Vagina (tissue), 2 donors: ENCODE measurements around the gene TENM4. TPM values are rescaled to one million over a fixed set of nuclear protein-coding genes. Genes with fewer than 3 reads are reported as not detected.

Experiments
- DNase-seq, 2 donors: peaks; one replicate each; pipeline ENCODE4 v3.0.0-alpha.2; 2017; ENCODE audit errors: extremely low spot score in 2 of 2
- H3K27ac ChIP-seq: fragments of 200-600 bp; sonication (generic); one replicate; pipeline ENCODE4 v1.5.1; 2019
- H3K27me3 ChIP-seq: fragments of 200-600 bp; sonication (generic); one replicate; pipeline ENCODE4 v1.5.1; 2019
- H3K36me3 ChIP-seq, 2 donors: fragments of 200-600 bp; sonication (generic); one replicate each; pipeline ENCODE4 v1.5.1; 2017 to 2019
- H3K4me1 ChIP-seq: fragments of 200-600 bp; sonication (generic); one replicate; pipeline ENCODE4 v1.5.1; 2019
- H3K4me3 ChIP-seq, 2 donors: fragments of 200-600 bp; sonication (generic); 1 replicate in 1 of 2; 2 replicates in 1 of 2; pipeline ENCODE4 v1.5.1; 2016 to 2019
- H3K9me3 ChIP-seq: fragments of 200-600 bp; sonication (generic); one replicate; pipeline ENCODE4 v1.5.1; 2019
- CTCF ChIP-seq, 3 experiments: fragments of 450-650 bp in 2 of 3; fragments of 200-600 bp in 1 of 3; sonication (generic) in 1 of 3; IDR thresholded peaks; one replicate each; pipeline ENCODE4 v1.5.1; 2017 to 2019; ENCODE audit warnings: antibody characterized with exemption in 3 of 3, mild to moderate bottlenecking in 2 of 3, moderate library complexity in 2 of 3
- POLR2A ChIP-seq, 2 donors: fragments of 450-650 bp; IDR thresholded peaks; one replicate each; pipeline ENCODE4 v1.6.1; 2017; ENCODE audit warnings: antibody characterized with exemption in 2 of 2, mild to moderate bottlenecking in 2 of 2, moderate library complexity in 2 of 2
- POLR2AphosphoS5 ChIP-seq, 2 donors: sonication (generic); formaldehyde crosslinking; IDR thresholded peaks; one replicate each; pipeline ENCODE4 v1.9.0; 2017; ENCODE audit warnings: antibody characterized with exemption in 2 of 2, mild to moderate bottlenecking in 2 of 2, low read depth in 1 of 2; ENCODE audit not compliant: insufficient read depth in 1 of 2
- intact Hi-C: fragments of 100-400 bp; cut with DNase I; formaldehyde crosslinking; loops from one replicate; pipeline ENCODE4 v1.15.1; 2023
- total RNA-seq: library from RNA; depleted of rRNA; stranded (reverse); fragments of >200 nt; gene quantifications from one replicate; pipeline ENCODE4 v1.2.3, GENCODE V29; 2016

The TENM4 gene
- total RNA-seq, 1 donor from 2014 or later, result 12.5 TPM

DNA sequence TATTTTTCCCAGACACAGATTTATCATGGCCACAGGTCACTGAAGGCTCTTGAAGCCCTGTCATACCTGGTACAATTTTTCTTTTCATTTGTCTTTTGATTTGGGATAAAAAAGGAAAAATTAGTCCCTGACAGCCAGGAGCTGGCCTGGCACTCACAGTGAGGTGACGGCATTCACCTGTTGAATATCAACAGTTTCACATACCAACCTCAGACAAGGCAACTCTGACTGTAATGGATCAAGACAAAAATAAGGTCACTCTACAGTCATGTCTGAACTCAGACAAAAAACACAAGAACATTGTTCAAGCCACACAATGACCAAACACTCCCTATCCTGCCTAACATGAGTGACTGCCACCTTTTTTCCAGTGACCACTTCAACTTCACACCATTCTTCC lies 392.9 kb downstream of the TENM4 start:
- H3K4me3 ChIP-seq, result no peak overlapping the region
- DNase-seq, result no peak
- H3K27me3 ChIP-seq, result no peaks in the 10 kb centered on the region
- H3K27ac ChIP-seq, result no peak overlapping the region
- TF ChIP-seq CTCF (IDR thresholded peaks at IDR 0.05) (no peak), POLR2A (IDR thresholded peaks at IDR 0.05) (no peak), POLR2AphosphoS5 (IDR thresholded peaks at IDR 0.05; ENCODE audit: insufficient read depth in 1 of 2, low read depth in 1 of 2) (no peak)
- intact Hi-C loops, result no loop called here
- H3K36me3 ChIP-seq, result no peaks in the 10 kb centered on the region
- H3K9me3 ChIP-seq, result no peaks in the 10 kb centered on the region
- H3K4me1 ChIP-seq, result no peaks in the 10 kb centered on the region

DNA sequence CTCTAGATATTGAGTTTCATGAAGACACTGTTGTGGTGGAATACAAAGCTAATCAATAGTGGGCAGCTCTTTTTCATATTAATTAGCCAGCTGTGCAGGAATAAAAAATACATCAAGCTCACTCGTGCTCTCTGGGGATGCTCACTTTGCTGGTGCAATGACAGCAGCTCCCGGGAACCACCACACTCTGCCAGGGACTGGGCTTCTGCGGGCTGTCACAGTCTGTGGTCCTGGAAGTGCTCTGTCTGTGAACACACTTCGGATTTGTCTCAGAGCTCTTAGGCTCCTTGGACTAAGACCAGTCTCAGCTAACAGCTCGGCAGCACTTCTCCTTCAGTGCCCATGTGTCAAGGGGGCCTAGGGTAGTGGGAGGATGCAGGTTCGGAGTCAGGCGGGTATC lies 393.5 kb downstream of the TENM4 start:
- intact Hi-C loops, result no loop called here

DNA sequence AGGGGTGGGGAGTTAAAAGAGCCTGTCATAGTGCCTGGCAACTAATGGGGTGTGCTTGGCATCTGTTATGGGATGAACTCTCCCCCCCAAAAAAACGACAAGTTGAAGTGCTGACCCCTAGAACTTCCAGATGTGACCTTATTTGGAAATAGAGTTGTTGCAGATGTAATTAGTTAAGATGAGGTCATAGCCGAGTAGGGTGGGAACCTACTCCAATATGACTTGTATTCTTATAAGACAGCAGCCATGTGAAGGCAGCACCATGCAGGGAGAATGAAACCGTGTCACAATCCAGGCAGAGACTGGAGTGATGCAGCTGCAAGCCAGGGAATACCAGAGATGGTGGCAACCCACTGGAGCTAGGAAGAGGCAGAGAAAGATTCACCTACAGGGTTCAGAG lies 394.5 kb downstream of the TENM4 start:
- Histone ChIP-seq H3K4me1 (no peaks in the 10 kb centered on the region), H3K36me3 (no peaks in the 10 kb centered on the region), H3K4me3 (no peak overlapping the region), H3K27ac (no peak overlapping the region), H3K27me3 (no peaks in the 10 kb centered on the region), H3K9me3 (no peaks in the 10 kb centered on the region)
- TF ChIP-seq POLR2AphosphoS5 (IDR thresholded peaks at IDR 0.05; ENCODE audit: insufficient read depth in 1 of 2, low read depth in 1 of 2) (no peak), CTCF (IDR thresholded peaks at IDR 0.05) (no peak), POLR2A (IDR thresholded peaks at IDR 0.05) (no peak)
- intact Hi-C loops, result no loop called here
- no peak for DNase-seq

More for the DNA sequence above, 393.5 kb downstream of the TENM4 start:
- no peak overlapping the region for H3K27ac ChIP-seq
- DNase-seq, result no peak
- H3K9me3 ChIP-seq, result no peaks in the 10 kb centered on the region
- TF ChIP-seq POLR2A (IDR thresholded peaks at IDR 0.05), result no peak
- H3K4me1 ChIP-seq, result no peaks in the 10 kb centered on the region
- H3K4me3 ChIP-seq, result no peak overlapping the region
- no peaks in the 10 kb centered on the region for H3K36me3 ChIP-seq
- H3K27me3 ChIP-seq, result no peaks in the 10 kb centered on the region

- no peaks in the 10 kb centered on the region for H3K27me3 ChIP-seq
- no peaks in the 10 kb centered on the region for H3K4me1 ChIP-seq
- no peaks in the 10 kb centered on the region for H3K9me3 ChIP-seq
- TF ChIP-seq CTCF (IDR thresholded peaks at IDR 0.05) (no peak), POLR2AphosphoS5 (IDR thresholded peaks at IDR 0.05; ENCODE audit: insufficient read depth in 1 of 2, low read depth in 1 of 2) (no peak), POLR2A (IDR thresholded peaks at IDR 0.05) (no peak)
- no peaks in the 10 kb centered on the region for H3K36me3 ChIP-seq
- H3K4me3 ChIP-seq, result no peak overlapping the region
- H3K27ac ChIP-seq, result no peak overlapping the region
- intact Hi-C loops, result no loop called here
- no peak for DNase-seq
These were observed 395.0 kb downstream of the TENM4 start for GRCh38 chr11:79045800-79046304.

- TF ChIP-seq POLR2AphosphoS5 (IDR thresholded peaks at IDR 0.05; ENCODE audit: insufficient read depth in 1 of 2, low read depth in 1 of 2) (no peak), POLR2A (IDR thresholded peaks at IDR 0.05) (no peak), CTCF (IDR thresholded peaks at IDR 0.05) (no peak)
- Histone ChIP-seq H3K4me1 (no peaks in the 10 kb centered on the region), H3K9me3 (no peaks in the 10 kb centered on the region), H3K4me3 (no peak overlapping the region), H3K27me3 (no peaks in the 10 kb centered on the region), H3K36me3 (no peaks in the 10 kb centered on the region), H3K27ac (no peak overlapping the region)
- intact Hi-C loops, result no loop called here
- no peak for DNase-seq
These were observed 395.6 kb downstream of the TENM4 start for GRCh38 chr11:79045018-79045799.
